ENCODE results near the gene FBH1.
"Not testable (repeated sequence)": the region's sequence is repeated elsewhere in the genome, so short reads cannot be mapped to it uniquely, and the experiment has no call there.

FBH1 gene

GRCh38 chr10:5959142-5959541, 69.1 kb downstream of the FBH1 start:
- peaks cover 13% of the 10 kb centered on the region for H3K36me3 ChIP-seq (ENCODE audit: control insufficient read depth, insufficient read depth, low read length)

DNA sequence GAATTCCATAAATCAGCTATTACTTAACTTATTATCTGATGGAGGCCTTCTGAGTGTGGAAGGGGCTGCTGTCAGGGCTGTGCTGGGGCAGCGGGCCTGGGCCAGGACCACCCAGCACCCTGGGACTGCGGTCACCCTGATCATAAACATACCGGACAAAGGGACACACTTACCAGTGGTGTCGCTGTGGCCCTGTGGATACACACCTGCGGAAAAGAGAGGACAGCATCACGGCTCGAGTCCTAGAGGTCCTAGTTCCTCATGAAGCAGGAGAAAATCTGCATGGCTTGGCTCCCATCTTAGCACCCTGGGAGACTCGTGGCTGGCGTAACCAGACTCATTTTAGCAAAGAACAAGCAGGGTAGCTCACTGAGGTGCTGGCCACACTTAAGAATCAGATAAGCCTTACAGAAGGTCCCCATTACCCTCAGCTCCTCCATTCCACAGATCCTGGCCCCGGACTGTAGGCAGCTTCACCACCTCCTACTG, 69.6 kb downstream of the FBH1 start:
- H3K9me3 ChIP-seq (ENCODE audit: control insufficient read depth, low read length): no peaks in the 10 kb centered on the region
- H3K9ac ChIP-seq (ENCODE audit: low read length): no peak overlapping the region
- H3K36me3 ChIP-seq (ENCODE audit: control insufficient read depth, insufficient read depth, low read length): peaks cover 13% of the 10 kb centered on the region
- H3K4me3 ChIP-seq (ENCODE audit: low read length): no peak overlapping the region
- H3K27me3 ChIP-seq (ENCODE audit: control insufficient read depth, insufficient read depth, low read length): no peaks in the 10 kb centered on the region
- H3K4me1 ChIP-seq (ENCODE audit: control insufficient read depth, insufficient read depth, low read length): no peaks in the 10 kb centered on the region

More at GRCh38 chr10:5959142-5959541, 69.1 kb downstream of the FBH1 start:
- Histone ChIP-seq H3K9ac (ENCODE audit: low read length) (no peak overlapping the region), H3K4me3 (ENCODE audit: low read length) (no peak overlapping the region), H3K4me1 (ENCODE audit: control insufficient read depth, insufficient read depth, low read length) (no peaks in the 10 kb centered on the region), H3K27me3 (ENCODE audit: control insufficient read depth, insufficient read depth, low read length) (no peaks in the 10 kb centered on the region), H3K9me3 (ENCODE audit: control insufficient read depth, low read length) (no peaks in the 10 kb centered on the region)

- Histone ChIP-seq H3K9ac (ENCODE audit: low read length) (no peak overlapping the region), H3K4me3 (ENCODE audit: low read length) (no peak overlapping the region), H3K9me3 (ENCODE audit: control insufficient read depth, low read length) (no peaks in the 10 kb centered on the region), H3K36me3 (ENCODE audit: control insufficient read depth, insufficient read depth, low read length) (peaks cover 13% of the 10 kb centered on the region), H3K27me3 (ENCODE audit: control insufficient read depth, insufficient read depth, low read length) (no peaks in the 10 kb centered on the region), H3K4me1 (ENCODE audit: control insufficient read depth, insufficient read depth, low read length) (peaks cover 5% of the 10 kb centered on the region)
Observed at GRCh38 chr10:5960070-5960972, 70.3 kb downstream of the FBH1 start.

GRCh38 chr10:5960973-5961275, 70.9 kb downstream of the FBH1 start:
- not testable (repeated sequence) for H3K9ac ChIP-seq (ENCODE audit: low read length); H3K9me3 ChIP-seq (ENCODE audit: control insufficient read depth, low read length); H3K4me3 ChIP-seq (ENCODE audit: low read length); H3K27me3 ChIP-seq (ENCODE audit: control insufficient read depth, insufficient read depth, low read length); H3K4me1 ChIP-seq (ENCODE audit: control insufficient read depth, insufficient read depth, low read length)
- H3K36me3 ChIP-seq (ENCODE audit: control insufficient read depth, insufficient read depth, low read length): peaks cover 13% of the 10 kb centered on the region

DNA sequence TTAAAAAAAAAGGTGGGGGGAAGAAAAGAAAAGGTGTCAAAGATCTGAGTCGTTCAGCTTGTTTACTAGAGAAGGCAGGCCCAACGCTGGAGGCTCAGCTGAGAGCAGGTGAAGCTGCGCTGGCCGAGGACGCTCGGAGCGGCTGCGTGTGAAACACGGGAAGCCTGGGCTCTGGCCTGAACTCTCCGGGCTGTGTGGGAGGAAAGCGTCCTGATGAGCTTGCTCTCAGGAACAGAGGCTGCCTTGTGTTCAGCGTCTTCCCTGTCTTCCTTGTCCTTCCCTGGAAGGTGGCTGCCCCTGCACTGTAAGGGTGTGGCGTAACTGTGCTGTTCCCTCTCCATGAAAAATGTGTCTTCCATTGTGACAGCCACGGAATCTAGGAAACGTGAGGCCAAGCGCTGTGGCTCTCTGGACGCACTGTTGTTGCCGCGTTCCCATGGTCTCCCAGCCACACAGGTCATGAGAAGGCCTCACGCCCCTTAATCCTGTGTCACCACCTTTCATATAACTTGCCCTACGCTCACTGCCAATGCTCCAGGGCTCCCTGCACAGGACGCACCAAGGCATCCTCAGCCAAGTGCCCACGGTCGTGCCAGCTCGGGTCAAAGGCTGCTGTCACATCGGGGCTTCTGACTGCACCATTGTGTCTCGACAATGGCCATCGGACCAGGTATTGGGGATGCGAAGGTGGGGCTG, 71.5 kb downstream of the FBH1 start:
- Histone ChIP-seq H3K4me1 (ENCODE audit: control insufficient read depth, insufficient read depth, low read length) (peaks cover 8% of the 10 kb centered on the region), H3K4me3 (ENCODE audit: low read length) (no peak overlapping the region), H3K9me3 (ENCODE audit: control insufficient read depth, low read length) (no peaks in the 10 kb centered on the region), H3K36me3 (ENCODE audit: control insufficient read depth, insufficient read depth, low read length) (peaks cover 13% of the 10 kb centered on the region), H3K9ac (ENCODE audit: low read length) (no peak overlapping the region), H3K27me3 (ENCODE audit: control insufficient read depth, insufficient read depth, low read length) (no peaks in the 10 kb centered on the region)

GRCh38 chr10:5962358-5962940, 72.4 kb downstream of the FBH1 start:
- not testable (repeated sequence) for H3K9ac ChIP-seq (ENCODE audit: low read length); H3K4me3 ChIP-seq (ENCODE audit: low read length)
- peaks cover 13% of the 10 kb centered on the region for H3K36me3 ChIP-seq (ENCODE audit: control insufficient read depth, insufficient read depth, low read length)

DNA sequence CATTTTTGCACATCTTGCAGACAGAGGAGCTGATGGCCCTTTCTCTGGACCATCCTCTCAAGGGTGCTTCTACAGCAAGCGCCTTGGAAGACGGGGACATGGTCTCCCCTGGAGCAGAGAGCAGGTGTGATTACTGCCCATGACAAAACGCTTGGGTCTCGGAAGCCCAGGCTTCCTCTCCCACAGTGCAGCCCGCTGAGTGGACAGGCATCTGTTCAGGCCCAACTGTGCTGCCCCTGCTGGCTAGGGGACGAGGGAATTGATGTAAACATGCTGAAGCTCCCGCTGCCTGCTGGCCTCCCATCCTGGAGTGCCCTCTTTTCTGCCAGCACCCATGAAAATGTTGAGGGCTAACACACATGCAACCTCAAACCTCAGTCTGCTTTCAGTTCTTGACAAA, 73.0 kb downstream of the FBH1 start:
- peaks cover 13% of the 10 kb centered on the region for H3K36me3 ChIP-seq (ENCODE audit: control insufficient read depth, insufficient read depth, low read length)
- no peaks in the 10 kb centered on the region for H3K9me3 ChIP-seq (ENCODE audit: control insufficient read depth, low read length)
- H3K4me1 ChIP-seq (ENCODE audit: control insufficient read depth, insufficient read depth, low read length): peaks cover 8% of the 10 kb centered on the region
- no peak overlapping the region for H3K4me3 ChIP-seq (ENCODE audit: low read length)
- no peaks in the 10 kb centered on the region for H3K27me3 ChIP-seq (ENCODE audit: control insufficient read depth, insufficient read depth, low read length)
- H3K9ac ChIP-seq (ENCODE audit: low read length): no peak overlapping the region

More at GRCh38 chr10:5962358-5962940, 72.4 kb downstream of the FBH1 start:
- H3K4me1 ChIP-seq (ENCODE audit: control insufficient read depth, insufficient read depth, low read length); H3K9me3 ChIP-seq (ENCODE audit: control insufficient read depth, low read length); H3K27me3 ChIP-seq (ENCODE audit: control insufficient read depth, insufficient read depth, low read length): not testable (repeated sequence)

- no peak overlapping the region for H3K9ac ChIP-seq (ENCODE audit: low read length)
- no peaks in the 10 kb centered on the region for H3K27me3 ChIP-seq (ENCODE audit: control insufficient read depth, insufficient read depth, low read length)
- H3K36me3 ChIP-seq (ENCODE audit: control insufficient read depth, insufficient read depth, low read length): peaks cover 13% of the 10 kb centered on the region
- no peaks in the 10 kb centered on the region for H3K9me3 ChIP-seq (ENCODE audit: control insufficient read depth, low read length)
- H3K4me3 ChIP-seq (ENCODE audit: low read length): no peak overlapping the region
- peaks cover 9% of the 10 kb centered on the region for H3K4me1 ChIP-seq (ENCODE audit: control insufficient read depth, insufficient read depth, low read length)
Observed at GRCh38 chr10:5963591-5963990, 73.5 kb downstream of the FBH1 start.

DNA sequence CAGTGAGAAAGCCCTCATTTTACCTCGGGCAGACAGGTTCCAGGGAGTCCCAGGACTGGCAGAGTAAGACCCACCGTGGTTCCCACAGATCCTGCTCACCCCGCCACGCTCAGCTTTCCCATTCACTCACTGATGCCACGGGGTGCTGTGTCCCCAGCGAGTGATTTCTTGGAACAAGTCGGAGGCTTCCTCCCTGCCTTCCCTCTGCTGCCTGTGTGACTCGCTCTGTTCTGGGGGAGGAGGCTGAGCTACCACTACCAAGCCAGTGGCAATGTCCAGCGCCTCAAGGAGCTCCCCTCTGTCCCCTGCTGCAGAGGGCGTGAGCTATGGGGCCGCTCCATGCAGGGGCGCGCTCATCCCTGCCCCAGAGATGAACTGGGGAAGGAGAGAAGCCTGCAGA, 74.7 kb downstream of the FBH1 start:
- H3K4me3 ChIP-seq (ENCODE audit: low read length): no peak overlapping the region
- H3K4me1 ChIP-seq (ENCODE audit: control insufficient read depth, insufficient read depth, low read length): peaks cover 13% of the 10 kb centered on the region
- H3K9me3 ChIP-seq (ENCODE audit: control insufficient read depth, low read length): no peaks in the 10 kb centered on the region
- H3K36me3 ChIP-seq (ENCODE audit: control insufficient read depth, insufficient read depth, low read length): peaks cover 12% of the 10 kb centered on the region
- no peak overlapping the region for H3K9ac ChIP-seq (ENCODE audit: low read length)
- H3K27me3 ChIP-seq (ENCODE audit: control insufficient read depth, insufficient read depth, low read length): no peaks in the 10 kb centered on the region

GRCh38 chr10:5965266-5965665, 75.2 kb downstream of the FBH1 start:
- H3K36me3 ChIP-seq (ENCODE audit: control insufficient read depth, insufficient read depth, low read length): peaks cover 7% of the 10 kb centered on the region
- H3K27me3 ChIP-seq (ENCODE audit: control insufficient read depth, insufficient read depth, low read length): no peaks in the 10 kb centered on the region
- no peak overlapping the region for H3K9ac ChIP-seq (ENCODE audit: low read length)
- H3K9me3 ChIP-seq (ENCODE audit: control insufficient read depth, low read length): no peaks in the 10 kb centered on the region
- no peak overlapping the region for H3K4me3 ChIP-seq (ENCODE audit: low read length)
- H3K4me1 ChIP-seq (ENCODE audit: control insufficient read depth, insufficient read depth, low read length): peaks cover 17% of the 10 kb centered on the region

GRCh38 chr10:5968037-5968680, 78.1 kb downstream of the FBH1 start:
- H3K9me3 ChIP-seq (ENCODE audit: control insufficient read depth, low read length): no peaks in the 10 kb centered on the region
- no peaks in the 10 kb centered on the region for H3K27me3 ChIP-seq (ENCODE audit: control insufficient read depth, insufficient read depth, low read length)
- H3K36me3 ChIP-seq (ENCODE audit: control insufficient read depth, insufficient read depth, low read length): peaks cover 2% of the 10 kb centered on the region
- no peak overlapping the region for H3K9ac ChIP-seq (ENCODE audit: low read length)
- H3K4me1 ChIP-seq (ENCODE audit: control insufficient read depth, insufficient read depth, low read length): peaks cover 43% of the 10 kb centered on the region
- no peak overlapping the region for H3K4me3 ChIP-seq (ENCODE audit: low read length)

Data from mucosa of stomach (tissue), 1 donor.